ENCODE results near the gene MOCS1.

Gene MOCS1

DNA sequence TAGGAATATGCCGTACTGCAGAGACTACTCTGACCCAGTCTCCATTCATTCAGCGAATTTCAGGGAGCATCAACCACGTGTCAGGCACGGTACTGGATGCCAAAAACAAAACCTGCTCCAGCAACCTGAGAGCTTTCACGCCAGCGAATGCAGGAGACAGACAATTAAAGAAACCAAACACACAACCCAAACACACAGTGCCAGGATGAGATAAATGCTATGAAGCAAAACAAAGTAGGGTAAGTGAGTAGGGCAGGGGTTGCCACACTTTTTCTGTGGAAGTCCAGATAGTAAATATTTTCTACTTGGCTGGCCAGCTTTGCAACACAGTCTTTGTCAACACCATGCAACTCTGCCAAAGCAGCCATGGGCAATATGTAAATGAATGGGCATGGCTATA lies 10.0 kb downstream of the MOCS1 start:
- no peak for DNase-seq (ENCODE audit: low read depth)

DNA sequence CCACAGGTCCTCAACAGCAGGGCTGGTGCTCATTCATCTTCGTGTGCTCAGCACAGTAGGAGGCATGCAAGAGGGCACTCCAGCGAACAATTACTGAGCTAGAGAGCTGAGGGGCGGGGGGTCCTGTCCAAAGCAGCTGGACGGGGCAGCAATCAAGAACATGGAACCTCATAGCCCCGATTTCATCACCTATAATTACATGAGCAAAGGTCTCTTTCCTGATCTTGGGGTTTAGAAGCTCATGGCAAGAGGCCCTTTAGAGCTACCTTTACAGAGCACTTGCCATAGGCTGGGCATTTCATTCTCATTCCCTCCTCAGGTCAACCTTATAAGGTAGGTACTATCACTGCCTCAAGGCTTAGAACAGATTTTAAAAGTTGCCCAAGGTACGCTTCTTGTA lies 10.4 kb downstream of the MOCS1 start:
- DNase-seq (ENCODE audit: low read depth), result no peak

DNA sequence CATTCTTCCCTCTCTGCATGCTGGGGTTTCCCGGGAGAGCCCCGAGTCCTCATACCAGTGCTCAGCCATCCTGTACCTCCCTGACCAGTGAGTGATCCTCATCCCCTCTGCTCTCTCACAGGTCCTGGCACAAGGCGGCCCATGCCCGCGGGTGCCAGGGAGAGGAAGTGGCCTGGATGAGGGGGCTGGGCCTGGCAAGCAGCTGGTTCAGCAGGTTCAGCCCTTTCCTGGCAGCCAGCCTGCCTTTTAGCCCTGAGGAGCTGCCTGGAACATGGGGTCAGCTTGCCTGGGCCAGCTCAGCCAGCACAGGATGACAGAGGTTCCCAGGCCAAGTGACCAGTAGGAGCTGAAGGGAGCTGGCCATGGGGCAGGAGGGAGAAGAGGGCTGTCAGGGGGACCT lies 10.9 kb downstream of the MOCS1 start:
- DNase-seq (ENCODE audit: low read depth), result no peak

DNA sequence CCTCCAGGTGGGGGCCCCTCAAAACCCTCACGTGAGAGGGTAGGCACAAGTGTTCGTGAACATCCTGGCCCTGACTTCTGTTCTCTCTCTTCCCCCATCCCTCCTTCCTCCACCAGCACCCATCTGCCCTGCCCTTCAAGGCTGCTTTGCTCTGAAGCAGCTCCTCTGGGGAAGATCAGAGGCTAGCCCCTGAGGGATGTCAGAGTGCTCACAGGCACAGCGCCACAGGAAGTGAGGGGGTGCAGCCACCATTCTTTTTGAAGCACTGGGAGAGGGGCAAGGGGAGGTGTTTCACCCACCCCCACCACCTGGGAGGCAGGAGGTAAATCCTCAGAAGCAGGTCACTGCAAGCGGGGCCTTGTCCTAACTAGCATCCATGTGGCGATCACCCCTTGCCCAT lies 11.4 kb downstream of the MOCS1 start:
- no peak for DNase-seq (ENCODE audit: low read depth)

DNA sequence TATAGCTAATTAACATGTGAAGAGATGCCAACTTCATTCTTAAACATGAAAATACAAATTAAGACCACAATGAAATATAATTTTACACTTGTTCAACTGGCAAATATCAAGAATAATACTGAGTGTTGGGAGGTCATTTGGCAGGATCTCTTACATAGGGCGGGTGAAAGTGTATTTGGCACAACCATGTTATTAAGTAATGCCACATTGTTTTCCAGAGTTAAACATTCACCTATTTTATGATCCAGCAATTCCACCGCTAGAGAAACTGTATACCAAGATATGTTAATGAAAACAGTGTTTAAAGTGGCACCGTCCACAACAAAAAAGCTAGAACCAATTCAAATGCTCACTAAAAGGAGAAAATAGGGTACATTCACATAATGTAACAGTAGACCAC lies 14.1 kb downstream of the MOCS1 start:
- DNase-seq (ENCODE audit: low read depth), result no peak

DNA sequence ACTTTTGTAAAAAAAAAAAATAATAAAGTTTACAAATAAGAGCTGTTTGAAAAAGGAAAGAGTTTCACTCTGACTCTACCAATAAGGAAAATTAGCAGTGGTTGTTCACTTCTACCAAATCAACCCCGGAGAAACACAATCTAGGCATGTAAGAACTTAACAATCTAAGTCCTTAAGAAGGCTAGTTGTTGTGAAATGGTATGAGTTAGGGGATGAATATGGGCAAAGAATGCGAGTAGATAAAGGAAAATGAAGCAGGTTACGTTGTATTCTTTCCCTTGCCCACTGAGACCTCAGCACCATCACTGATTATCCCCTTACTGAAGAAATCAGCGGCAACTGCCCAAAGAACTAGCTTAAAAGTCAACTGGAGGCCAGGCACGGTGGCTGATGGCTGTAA lies 15.4 kb downstream of the MOCS1 start:
- no peak for DNase-seq (ENCODE audit: low read depth)

DNA sequence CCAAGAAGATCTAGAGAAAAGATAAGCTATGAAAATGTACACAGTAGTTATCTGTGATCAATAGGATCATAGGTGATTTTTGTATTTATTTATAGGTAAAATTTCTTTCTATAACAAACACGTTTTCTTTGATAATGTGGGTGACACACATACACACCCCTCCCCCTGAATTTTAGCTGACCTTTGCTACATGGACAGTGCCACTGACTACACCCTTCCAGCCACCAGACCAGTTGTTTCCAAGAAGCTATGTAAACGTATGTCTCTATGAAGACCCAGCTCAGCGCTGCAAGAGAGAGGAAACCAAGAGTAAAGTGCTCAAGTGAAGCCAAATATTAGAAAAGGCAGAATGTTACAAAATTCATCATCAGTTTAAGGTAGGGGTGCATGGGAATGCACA lies 16.3 kb downstream of the MOCS1 start:
- DNase-seq (ENCODE audit: low read depth), result no peak

DNA sequence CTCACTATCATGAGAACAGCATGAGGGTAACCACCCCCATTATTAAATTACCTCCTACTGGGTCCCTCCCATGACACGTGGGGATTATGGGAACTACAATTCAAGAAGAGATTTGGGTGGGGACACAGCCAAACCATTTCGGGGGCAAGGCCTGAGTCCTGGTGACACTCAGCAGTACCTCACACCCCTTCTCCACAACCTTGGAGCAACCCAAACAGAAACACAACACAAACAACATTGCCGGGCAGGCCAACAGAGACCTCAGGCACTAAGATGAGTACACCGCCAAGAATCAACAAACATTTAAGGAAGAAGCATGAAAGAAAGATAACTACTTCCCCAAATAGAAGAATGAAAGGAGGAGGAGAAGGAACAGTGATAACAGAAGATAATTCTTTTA lies 16.9 kb downstream of the MOCS1 start:
- DNase-seq (ENCODE audit: low read depth), result no peak

DNA sequence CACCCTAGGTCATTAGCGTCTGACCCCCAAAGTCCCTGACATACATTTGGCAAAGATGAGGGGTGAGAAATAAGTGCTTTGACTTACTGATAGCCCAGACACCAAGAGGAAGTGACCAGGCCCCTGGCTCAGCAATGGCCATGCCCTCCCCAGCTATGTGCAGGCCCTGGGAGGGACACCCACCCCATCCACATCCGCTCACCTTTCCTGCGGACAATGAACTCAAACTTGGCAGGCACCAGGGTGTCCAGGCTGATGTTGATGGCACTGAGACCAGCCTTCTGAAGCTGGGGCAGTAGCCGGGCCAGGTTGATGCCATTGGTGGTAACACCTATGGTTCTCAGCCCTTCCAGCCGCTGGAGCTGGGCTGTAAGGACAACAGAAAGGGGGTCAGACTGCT lies 18.4 kb downstream of the MOCS1 start:
- no peak for DNase-seq (ENCODE audit: low read depth)

DNA sequence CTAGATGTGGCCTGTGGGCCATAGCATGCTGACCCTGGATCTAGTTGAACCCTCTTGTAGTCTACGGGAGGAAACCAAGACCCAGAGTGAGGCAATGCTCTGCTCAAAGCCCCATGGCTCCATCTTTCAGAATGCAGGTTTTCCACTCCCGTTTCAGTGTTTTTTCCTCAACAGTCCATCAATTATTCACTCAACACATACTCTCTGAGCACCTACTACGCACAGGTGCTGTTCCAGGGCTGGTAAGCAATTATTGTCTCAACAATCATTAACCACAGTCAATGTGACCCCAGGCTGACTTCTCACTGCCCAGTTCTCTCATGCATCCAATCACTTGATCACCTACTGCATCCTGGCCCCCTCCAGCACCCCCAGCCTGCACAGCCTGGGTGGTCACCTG lies 20.0 kb downstream of the MOCS1 start:
- DNase-seq (ENCODE audit: low read depth), result no peak

DNA sequence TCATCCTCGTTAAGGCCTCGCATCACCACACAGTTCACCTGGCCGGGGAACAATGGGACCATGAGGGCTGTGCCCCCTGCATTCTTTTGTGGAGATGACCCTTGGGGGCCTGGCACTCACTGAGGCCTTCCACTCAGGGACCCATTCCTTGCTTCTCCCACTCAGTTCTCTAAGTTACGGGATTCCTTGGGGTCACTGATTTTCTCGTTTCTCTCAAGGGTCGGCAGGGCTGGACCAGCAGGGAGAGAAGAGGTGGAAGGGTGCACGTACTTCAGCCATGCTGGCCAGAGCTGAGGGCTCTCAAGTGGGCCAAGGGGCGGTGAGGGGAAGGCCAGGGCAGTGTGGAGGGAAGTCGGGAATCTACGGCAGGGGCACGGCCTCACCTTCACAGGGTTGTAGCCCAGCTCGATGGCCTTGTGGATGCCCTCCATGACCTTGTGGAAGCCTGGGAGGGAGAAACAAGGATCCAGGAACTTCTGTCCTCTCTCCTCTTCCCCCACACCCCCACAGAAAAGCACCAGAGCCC lies 20.8 kb downstream of the MOCS1 start:
- DNase-seq (ENCODE audit: low read depth), result no peak

DNA sequence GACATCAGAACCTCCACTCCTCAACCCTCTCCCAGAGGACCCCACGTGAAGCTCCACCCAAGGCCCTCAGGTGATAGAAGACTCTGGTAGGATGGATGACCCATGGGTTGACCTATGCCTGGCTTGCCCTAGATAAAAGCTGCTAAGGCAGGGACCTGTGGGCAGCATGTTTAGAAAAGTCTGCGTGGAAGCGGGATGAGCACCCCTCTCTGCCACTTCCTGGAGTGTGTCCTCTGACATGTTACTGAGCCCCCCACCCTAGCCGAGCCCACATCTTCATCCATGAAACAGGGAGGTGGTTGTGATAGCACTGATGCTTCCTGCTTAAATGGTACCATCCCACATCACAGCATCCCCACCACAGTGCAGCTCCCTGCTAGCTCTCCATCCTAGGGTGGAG lies 21.8 kb downstream of the MOCS1 start:
- DNase-seq (ENCODE audit: low read depth), result no peak

DNA sequence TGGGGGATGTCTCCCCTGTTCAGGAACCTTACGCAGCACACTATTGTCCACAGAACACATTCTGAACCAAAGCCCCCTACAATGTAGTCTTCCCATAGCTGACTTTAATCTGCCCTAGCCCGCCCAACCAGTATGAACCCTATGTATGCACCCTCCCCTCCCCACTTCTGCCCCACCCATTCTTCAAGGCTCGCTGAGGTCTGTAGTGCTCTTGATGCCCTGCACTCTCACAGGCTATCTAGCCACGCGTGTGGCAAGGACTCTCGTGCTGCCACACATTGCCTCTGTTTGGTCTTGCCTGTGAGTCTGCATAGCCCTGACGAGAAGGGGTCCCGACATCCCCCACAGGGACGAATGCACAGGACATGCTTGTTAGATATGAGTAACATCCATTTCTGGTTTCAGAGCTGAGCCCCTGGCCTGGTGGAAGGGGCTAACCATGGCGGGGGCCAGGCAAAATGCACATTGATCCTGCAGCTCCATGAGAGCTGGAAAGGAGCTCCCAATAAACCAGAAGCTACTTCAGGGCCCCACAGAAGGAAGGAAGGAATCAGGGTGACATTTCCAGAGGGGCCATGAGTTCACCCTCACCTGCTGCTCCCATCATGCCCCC lies 22.6 kb downstream of the MOCS1 start:
- DNase-seq (ENCODE audit: low read depth), result no peak

DNA sequence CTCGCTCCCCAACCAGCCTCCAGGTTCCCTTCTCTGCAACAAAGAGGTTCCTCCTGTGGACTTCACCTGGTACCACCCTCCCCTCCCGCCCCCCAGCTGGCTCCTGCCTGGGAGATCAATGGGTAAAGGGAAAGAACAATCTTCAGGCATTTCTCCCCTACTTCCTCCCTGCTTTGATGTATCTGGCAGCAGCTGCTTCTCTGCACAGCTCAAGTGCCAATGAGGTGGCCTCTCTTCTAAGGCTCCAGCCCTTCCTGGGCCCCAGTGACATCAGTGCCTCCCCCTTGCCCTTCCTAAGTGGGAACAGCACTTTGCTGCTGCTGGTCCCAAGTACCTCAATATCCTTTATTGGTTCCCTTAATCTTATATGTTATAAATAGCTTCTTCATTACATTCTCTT lies 23.5 kb downstream of the MOCS1 start:
- no peak for DNase-seq (ENCODE audit: low read depth)

DNA sequence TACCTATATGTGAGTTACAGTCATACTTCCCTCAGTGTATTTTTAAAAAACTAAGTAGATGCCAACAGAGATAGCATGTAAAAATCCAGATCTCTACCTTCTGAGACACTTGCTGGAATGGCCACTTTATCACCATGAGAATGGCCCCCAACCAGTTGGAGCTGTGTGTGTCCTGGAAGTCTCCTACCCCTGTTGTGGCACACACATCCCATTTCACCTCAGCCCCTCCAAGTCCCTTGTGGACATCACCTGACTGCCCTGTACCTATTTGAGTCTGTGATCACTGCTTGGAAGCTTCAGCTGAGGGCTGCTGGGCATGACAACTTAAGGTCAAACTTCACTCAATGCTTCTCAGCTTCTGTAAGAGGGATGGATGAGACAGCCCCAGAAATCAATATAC lies 24.1 kb downstream of the MOCS1 start:
- no peak for DNase-seq (ENCODE audit: low read depth)

DNA sequence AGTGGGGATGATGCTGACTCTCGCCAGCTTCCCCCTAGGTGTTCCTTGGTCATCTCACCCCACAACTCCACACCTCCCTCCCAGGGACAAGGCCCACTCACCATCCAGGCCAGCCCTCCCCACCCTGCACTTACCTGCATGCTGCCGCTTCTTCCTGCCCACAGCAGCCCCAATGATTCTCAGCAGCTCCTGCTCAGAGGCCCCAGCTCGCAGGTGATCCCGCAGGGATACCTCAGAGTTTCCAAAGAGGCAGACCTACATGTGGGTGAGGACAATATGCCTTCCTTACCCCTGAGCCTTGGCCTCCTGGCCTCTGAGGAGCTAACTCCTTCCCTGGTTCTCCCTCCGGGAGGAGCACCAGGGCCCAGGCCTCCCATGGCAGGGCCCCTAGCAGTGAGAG lies 24.6 kb downstream of the MOCS1 start:
- no peak for DNase-seq (ENCODE audit: low read depth)

DNA sequence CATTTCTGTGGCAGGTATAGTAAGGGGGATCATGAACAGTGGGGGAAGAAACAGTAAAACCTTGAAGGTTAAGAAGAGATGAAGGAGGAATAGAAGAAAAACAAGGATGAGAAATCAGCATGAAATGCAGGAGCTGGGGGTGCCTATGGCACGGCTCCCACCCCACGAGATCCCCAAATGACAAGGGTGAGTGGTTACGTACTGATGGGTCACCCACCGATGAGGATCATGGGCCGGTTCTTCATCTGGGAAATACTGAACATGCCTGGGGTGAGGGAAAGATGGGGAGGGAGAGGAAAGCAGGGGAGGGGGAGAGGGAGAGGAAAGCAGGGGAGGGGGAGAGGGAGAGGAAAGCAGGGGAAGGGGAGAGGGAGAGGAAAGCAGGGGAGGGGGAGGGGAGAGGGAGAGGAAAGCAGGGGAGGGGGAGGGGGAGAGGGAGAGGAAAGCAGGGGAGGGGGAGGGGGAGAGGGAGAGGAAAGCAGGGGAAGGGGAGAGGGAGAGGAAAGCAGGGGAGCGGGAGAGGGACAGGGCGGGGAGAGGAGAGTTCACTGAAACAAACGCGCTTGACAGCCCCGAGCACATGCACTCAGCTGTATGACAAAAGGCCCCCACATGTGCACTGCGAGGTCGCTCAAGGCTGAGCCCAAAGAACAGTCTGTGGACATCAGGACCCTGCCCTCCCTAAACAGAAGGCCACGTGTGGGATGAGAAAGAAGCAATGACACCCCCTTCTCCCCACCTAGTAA lies 25.3 kb downstream of the MOCS1 start:
- DNase-seq (ENCODE audit: low read depth), result no peak

DNA sequence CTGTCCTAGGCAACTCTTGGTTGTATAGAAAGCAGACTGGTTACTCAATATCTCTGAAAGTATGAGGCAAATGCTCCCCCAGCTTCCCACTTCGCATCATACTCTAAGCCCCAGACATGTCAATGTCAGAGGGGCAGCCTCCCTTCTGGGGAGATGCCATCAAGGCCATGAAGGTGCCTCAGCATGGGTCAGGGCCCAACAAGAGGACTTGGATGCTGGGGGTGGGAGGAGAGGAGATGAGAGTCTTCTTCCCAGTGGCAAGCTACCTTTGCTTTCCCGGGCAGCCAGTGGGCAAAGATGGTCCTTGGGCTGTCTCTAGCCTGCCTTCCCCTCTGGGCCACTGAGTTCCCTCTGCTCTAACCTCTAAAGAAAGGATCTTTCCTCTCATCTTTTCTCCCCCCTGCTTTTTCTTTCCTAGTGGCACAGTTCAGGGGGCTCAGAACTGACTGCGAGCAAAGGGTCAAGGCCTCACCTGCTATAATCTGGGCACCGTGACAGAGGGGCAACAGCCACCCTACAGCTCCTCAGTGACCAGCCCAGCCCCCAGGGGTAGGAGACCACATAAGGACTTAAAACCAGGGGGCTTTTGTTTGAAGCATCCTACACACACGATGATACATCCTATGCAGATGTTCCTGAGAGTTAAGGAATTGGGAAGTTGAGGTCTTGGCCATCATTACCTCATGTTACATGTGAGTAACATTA lies 26.2 kb downstream of the MOCS1 start:
- DNase-seq (ENCODE audit: low read depth), result no peak

DNA sequence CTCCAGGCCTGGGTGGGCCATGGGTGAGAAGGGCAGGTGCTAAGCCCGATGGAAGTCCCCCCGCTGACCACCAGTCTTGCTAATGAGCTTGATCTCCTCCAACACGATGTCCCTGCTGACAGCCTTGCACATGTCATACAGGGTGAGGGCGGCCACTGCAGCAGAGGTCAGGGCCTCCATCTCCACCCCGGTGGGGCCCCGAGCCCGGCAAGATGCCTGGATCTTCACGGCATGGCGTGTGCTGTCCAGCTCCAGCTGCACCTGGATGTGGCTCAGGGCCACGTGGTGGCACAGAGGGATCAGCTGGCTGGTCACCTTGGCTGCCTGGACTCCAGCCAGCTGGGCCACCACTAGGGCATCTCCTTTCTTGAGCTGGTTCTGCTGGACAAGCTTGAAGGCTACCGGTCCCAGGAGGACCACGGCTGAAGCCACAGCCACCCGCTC lies 27.9 kb downstream of the MOCS1 start:
- DNase-seq (ENCODE audit: low read depth), result no peak

DNA sequence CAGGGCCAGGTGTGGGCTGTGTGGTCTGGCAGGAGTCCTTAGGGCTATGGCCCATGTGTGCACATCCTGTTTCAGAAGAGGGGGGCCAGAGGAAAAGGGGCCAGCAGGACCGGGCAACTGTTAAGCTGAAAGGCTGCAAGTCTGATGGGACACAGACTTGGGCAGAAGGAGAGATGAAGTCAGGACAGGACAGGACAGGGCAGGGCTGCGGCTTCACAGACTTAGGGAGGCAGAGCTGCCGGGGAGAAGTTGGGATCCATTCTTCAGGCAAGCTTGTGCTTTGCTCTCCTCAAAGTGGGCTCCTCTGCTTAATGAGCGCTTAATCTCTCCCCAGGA lies 28.7 kb downstream of the MOCS1 start:
- DNase-seq (ENCODE audit: low read depth), result no peak

DNA sequence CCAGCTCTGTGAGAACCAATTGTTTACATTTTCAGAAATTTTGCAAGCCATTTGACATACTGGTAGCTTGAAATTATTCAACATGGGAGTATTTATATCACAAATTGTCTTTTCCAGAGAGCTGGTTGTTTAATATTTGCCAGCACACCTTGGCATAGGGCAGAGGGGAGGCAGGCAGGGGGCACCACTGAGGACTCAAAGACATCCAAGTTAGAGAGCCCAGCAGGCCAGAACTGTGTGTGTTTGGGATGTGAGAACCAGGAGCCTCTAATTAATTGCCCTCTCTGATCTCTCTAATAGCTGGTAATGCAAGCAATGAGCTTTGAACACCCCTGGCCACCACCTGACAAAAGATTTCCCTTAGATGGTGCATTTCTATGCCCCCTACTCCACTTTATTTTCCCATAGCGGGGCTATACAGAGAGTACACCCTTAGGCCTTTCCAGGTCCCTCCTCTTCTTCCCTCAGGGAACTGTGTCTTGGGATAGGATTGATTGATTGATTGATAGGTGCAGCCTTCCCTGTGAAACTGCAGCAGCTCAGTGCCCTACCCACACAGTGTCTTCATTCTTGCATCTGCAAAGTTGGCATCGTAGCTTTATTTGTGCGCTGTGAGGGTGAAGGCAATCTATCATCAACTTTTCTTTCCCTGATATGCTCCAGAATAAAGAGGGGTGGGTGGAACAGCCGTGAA lies 29.2 kb downstream of the MOCS1 start:
- no peak for DNase-seq (ENCODE audit: low read depth)

DNA sequence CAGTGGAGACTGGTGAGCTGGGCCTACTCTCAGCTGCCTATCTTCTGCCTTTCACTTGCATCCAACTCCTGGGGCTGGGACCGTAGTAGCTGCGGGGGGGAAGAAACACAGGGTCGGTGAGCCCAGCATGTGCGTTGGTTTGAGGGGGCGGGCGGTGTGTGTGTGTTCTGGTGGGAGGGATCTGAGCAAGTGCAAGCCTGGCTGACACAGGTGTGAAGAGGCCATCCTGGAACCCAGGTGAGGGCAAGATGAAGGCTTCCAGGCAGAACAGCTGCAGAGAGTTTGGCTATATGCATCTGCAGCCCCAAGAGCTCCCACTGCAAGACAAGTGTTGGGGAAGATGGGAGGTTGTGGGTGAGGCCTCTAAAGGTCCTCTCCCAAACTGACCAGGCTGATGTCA lies 30.6 kb downstream of the MOCS1 start:
- DNase-seq (ENCODE audit: low read depth), result no peak

All from EH (cell line).